Measurements from ENCODE around the gene CWC25. TPM values are rescaled to one million over a fixed set of nuclear protein-coding genes. Genes with fewer than 3 reads are reported as not detected.

Gene CWC25
- total and polyA plus RNA-seq, 9 of the 15 experiments (the other 6 are each of a cell fraction or from before 2014, with no cell fraction given): 16.5 to 27.4 (median 23.0) TPM

GRCh38 chr17:38797828-38798227, 27.3 kb downstream of the CWC25 start (continued):
- TF ChIP-seq, protein P1, sequence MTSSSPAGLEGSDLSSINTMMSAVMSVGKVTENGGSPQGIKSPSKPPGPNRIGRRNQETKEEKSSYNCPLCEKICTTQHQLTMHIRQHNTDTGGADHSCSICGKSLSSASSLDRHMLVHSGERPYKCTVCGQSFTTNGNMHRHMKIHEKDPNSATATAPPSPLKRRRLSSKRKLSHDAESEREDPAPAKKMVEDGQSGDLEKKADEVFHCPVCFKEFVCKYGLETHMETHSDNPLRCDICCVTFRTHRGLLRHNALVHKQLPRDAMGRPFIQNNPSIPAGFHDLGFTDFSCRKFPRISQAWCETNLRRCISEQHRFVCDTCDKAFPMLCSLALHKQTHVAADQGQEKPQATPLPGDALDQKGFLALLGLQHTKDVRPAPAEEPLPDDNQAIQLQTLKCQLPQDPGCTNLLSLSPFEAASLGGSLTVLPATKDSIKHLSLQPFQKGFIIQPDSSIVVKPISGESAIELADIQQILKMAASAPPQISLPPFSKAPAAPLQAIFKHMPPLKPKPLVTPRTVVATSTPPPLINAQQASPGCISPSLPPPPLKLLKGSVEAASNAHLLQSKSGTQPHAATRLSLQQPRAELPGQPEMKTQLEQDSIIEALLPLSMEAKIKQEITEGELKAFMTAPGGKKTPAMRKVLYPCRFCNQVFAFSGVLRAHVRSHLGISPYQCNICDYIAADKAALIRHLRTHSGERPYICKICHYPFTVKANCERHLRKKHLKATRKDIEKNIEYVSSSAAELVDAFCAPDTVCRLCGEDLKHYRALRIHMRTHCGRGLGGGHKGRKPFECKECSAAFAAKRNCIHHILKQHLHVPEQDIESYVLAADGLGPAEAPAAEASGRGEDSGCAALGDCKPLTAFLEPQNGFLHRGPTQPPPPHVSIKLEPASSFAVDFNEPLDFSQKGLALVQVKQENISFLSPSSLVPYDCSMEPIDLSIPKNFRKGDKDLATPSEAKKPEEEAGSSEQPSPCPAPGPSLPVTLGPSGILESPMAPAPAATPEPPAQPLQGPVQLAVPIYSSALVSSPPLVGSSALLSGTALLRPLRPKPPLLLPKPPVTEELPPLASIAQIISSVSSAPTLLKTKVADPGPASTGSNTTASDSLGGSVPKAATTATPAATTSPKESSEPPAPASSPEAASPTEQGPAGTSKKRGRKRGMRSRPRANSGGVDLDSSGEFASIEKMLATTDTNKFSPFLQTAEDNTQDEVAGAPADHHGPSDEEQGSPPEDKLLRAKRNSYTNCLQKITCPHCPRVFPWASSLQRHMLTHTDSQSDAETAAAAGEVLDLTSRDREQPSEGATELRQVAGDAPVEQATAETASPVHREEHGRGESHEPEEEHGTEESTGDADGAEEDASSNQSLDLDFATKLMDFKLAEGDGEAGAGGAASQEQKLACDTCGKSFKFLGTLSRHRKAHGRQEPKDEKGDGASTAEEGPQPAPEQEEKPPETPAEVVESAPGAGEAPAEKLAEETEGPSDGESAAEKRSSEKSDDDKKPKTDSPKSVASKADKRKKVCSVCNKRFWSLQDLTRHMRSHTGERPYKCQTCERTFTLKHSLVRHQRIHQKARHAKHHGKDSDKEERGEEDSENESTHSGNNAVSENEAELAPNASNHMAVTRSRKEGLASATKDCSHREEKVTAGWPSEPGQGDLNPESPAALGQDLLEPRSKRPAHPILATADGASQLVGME (CRISPR knock-in tag; IDR thresholded peaks at IDR 0.05): no peak
- no peak for TF ChIP-seq XRCC3 (IDR thresholded peaks at IDR 0.05)

GRCh38 chr17:38797158-38797490, 28.0 kb downstream of the CWC25 start:
- 71% methylated on average over 5 of the region's 5 CpGs for WGBS (ENCODE audit: insufficient coverage, low coverage, missing lambda C conversion rate)
- peak overlapping the region; percentile 93 for H3K4me2 ChIP-seq (ENCODE audit: insufficient read depth, low read length)
- H3K9me3 ChIP-seq (replicated peaks; ENCODE audit: control insufficient read depth, insufficient read depth, low read depth, low read length): no peaks in the 10 kb centered on the region
- ATAC-seq (no peak), FAIRE-seq (no peak), DNase-seq (ENCODE audit: extremely low read depth in 1 of 4, low spot score in 3 of 4) (no peak)
- H3K4me1 ChIP-seq (replicated peaks in 1 of 2; ENCODE audit: control insufficient read depth in 2 of 2, insufficient read depth in 2 of 2, low read length in 2 of 2): peaks cover 20% of the 10 kb centered on the region in 2 experiments
- no peaks in the 10 kb centered on the region for H3K27me3 ChIP-seq (ENCODE audit: control insufficient read depth in 2 of 2, insufficient read depth in 2 of 2, low read length in 2 of 2)
- H3K9ac ChIP-seq (ENCODE audit: insufficient read depth in 1 of 2, low read depth in 2 of 2, low read length in 2 of 2): peak overlapping the region in 1 of 2 experiments; percentile 31; a peak in 1 of 4 replicates
- peaks cover 42% of the 10 kb centered on the region for H3K79me2 ChIP-seq (ENCODE audit: control insufficient read depth, insufficient read depth, low read length)
- intact Hi-C loops (cut with micrococcal nuclease) (no loop called here), in situ Hi-C loops (cut with MboI) (no loop called here)
- BruUV-seq (replicated peaks): no TSS peak
- CTCF ChIA-PET (ENCODE audit: low intra/inter-chr PET ratio): no interaction called here
- no peak overlapping the region for H3K27ac ChIP-seq (ENCODE audit: extremely low read depth, low read depth, low read length)
- POLR2A ChIA-PET: interaction anchor here (0.7 to 2.5 kb wide), 3 partner anchors 9 to 92 kb away, joined by 3 to 19 read pairs (median 4); partner anchors contain the start of gene MLLT6
- H4K20me1 ChIP-seq (replicated peaks; ENCODE audit: control insufficient read depth, insufficient read depth, low read length): peaks cover 10% of the 10 kb centered on the region; the same call in 1 of the 2 replicates
- H3K4me3 ChIP-seq: no peak overlapping the region; the same call in 1 of the 2 replicates
- no peaks in the 10 kb centered on the region for H3K9me1 ChIP-seq (ENCODE audit: control insufficient read depth, insufficient read depth, low read length)
- H3K36me3 ChIP-seq (ENCODE audit: control insufficient read depth, insufficient read depth, low read length): peaks cover 40% of the 10 kb centered on the region
- no peak overlapping the region for H2AFZ ChIP-seq (ENCODE audit: low read depth, low read length)
- TF ChIP-seq TSC22D4 (tag; IDR thresholded peaks at IDR 0.05) (no peak), GTF2E2 (tag; IDR thresholded peaks at IDR 0.05) (no peak), MCM2 (IDR thresholded peaks at IDR 0.05; ENCODE audit: low read depth) (no peak), SMAD3 (CRISPR knock-in tag; conservative IDR thresholded peaks at IDR 0.05) (no peak), EP300 (IDR thresholded peaks at IDR 0.05; ENCODE audit: low read length) (no peak)
- TF ChIP-seq, protein P2, sequence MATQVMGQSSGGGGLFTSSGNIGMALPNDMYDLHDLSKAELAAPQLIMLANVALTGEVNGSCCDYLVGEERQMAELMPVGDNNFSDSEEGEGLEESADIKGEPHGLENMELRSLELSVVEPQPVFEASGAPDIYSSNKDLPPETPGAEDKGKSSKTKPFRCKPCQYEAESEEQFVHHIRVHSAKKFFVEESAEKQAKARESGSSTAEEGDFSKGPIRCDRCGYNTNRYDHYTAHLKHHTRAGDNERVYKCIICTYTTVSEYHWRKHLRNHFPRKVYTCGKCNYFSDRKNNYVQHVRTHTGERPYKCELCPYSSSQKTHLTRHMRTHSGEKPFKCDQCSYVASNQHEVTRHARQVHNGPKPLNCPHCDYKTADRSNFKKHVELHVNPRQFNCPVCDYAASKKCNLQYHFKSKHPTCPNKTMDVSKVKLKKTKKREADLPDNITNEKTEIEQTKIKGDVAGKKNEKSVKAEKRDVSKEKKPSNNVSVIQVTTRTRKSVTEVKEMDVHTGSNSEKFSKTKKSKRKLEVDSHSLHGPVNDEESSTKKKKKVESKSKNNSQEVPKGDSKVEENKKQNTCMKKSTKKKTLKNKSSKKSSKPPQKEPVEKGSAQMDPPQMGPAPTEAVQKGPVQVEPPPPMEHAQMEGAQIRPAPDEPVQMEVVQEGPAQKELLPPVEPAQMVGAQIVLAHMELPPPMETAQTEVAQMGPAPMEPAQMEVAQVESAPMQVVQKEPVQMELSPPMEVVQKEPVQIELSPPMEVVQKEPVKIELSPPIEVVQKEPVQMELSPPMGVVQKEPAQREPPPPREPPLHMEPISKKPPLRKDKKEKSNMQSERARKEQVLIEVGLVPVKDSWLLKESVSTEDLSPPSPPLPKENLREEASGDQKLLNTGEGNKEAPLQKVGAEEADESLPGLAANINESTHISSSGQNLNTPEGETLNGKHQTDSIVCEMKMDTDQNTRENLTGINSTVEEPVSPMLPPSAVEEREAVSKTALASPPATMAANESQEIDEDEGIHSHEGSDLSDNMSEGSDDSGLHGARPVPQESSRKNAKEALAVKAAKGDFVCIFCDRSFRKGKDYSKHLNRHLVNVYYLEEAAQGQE (IDR thresholded peaks at IDR 0.05; ENCODE audit: borderline replicate concordance): no peak
- TF ChIP-seq, protein P2 (CRISPR knock-in tag; IDR thresholded peaks at IDR 0.05; ENCODE audit: low read depth): no peak

All from K562 (cell line).